HCT116 (cell line): Measurements from ENCODE around the gene RAB5A. TPM values are rescaled to one million over a fixed set of nuclear protein-coding genes. Genes with fewer than 3 reads are reported as not detected.

Experiments
- ATAC-seq: fragments of 200-7000 bp; cut with Tn5 transposase; 2 replicates; pipeline ENCODE4 v1.9.1; 2020; ENCODE audit warnings: mild to moderate bottlenecking, moderate library complexity
- BruUV-seq: library from RNA; stranded (reverse); fragments of 400-500 nt; replicated peaks from 2 replicates; lab custom pipeline; 2021; lab: Mats Ljungman, UMichigan
- CTCF ChIA-PET: fragments of 300-600 bp; sonication (Branson Sonifier 250); formaldehyde crosslinking; loops from one replicate; lab custom pipeline; 2021; ENCODE audit warnings: antibody characterized with exemption; lab: Charles Lee
- POLR2A ChIA-PET: fragments of 300-600, 350-600 bp; sonication (Branson Sonifier 250); formaldehyde crosslinking; loops from one replicate; lab custom pipeline; 2021; ENCODE audit warnings: antibody characterized with exemption; lab: Charles Lee
- RAD21 ChIA-PET, 2 experiments: fragments of 300-600 bp; sonication (Branson Sonifier 250); formaldehyde crosslinking; loops; one replicate each; lab custom pipeline; 2023; ENCODE audit warnings: low total read pairs in 2 of 2; ENCODE audit not compliant: uncharacterized antibody in 2 of 2, unreplicated experiment in 2 of 2, low non-redundant PET in 1 of 2; lab: Charles Lee
- DNase-seq: peaks from one replicate; pipeline ENCODE4 v3.0.0-alpha.2; 2010; ENCODE audit warnings: low read depth, low spot score
- H2AFZ ChIP-seq: fragments of 200-600 bp; shearing (Covaris generic), sonication (generic); 2 replicates; pipeline ENCODE4 v1.6.1; 2017; ENCODE audit warnings: low read depth, mixed run types, mixed read lengths, antibody characterized with exemption, low read length; ENCODE audit not compliant: poor library complexity, severe bottlenecking
- H3K27ac ChIP-seq: 2 replicates; pipeline ENCODE4 v1.5.1; 2012; ENCODE audit warnings: low read depth, low read length
- H3K27me3 ChIP-seq: fragments of 200-600 bp; sonication (generic); 2 replicates; pipeline ENCODE4 v1.6.1; 2016; ENCODE audit warnings: mixed run types, low read length, mixed read lengths; ENCODE audit not compliant: insufficient read depth
- H3K36me3 ChIP-seq, 2 experiments: fragments of 200-500 bp in 1 of 2; fragments of 200-600 bp in 1 of 2; sonication (Bioruptor generic) in 1 of 2; sonication (generic) in 1 of 2; 2 replicates each; pipeline versions ENCODE4 v1.5.1 to v1.6.1; 2014 to 2016; ENCODE audit warnings: low read length in 2 of 2, inconsistent platforms in 1 of 2, mixed read lengths in 1 of 2, mixed run types in 1 of 2; ENCODE audit not compliant: insufficient read depth in 2 of 2, control insufficient read depth in 1 of 2
- H3K4me1 ChIP-seq, 2 experiments: fragments of 200-600 bp in 1 of 2; sonication (generic) in 1 of 2; 2 replicates each; pipeline versions ENCODE4 v1.5.1 to v1.6.1; 2012 to 2017; ENCODE audit warnings: low read length in 2 of 2, inconsistent platforms in 1 of 2, mild to moderate bottlenecking in 1 of 2, mixed read lengths in 1 of 2, mixed run types in 1 of 2, moderate library complexity in 1 of 2; ENCODE audit not compliant: insufficient read depth in 2 of 2, control insufficient read depth in 1 of 2
- H3K4me2 ChIP-seq: fragments of 200-600 bp; sonication (generic); 2 replicates; pipeline ENCODE4 v1.6.1; 2017; ENCODE audit warnings: mixed run types, low read length, mixed read lengths
- H3K4me3 ChIP-seq, 2 experiments: fragments of 200-600 bp in 1 of 2; sonication (generic) in 1 of 2; replicated peaks in 1 of 2; 2 replicates each; pipeline ENCODE4 v1.5.1; 2011 to 2016; ENCODE audit warnings: low read length in 2 of 2, control low read depth in 1 of 2, low read depth in 1 of 2, mild to moderate bottlenecking in 1 of 2, mixed read lengths in 1 of 2, mixed run types in 1 of 2
- H3K79me2 ChIP-seq: fragments of 200-600 bp; sonication (generic); 2 replicates; pipeline ENCODE4 v1.6.1; 2017; ENCODE audit warnings: mild to moderate bottlenecking, mixed run types, low read length, moderate library complexity, mixed read lengths; ENCODE audit not compliant: insufficient read depth
- H3K9ac ChIP-seq: fragments of 200-600 bp; sonication (generic); 2 replicates; pipeline ENCODE4 v1.6.1; 2016; ENCODE audit warnings: low read length, mixed read lengths
- H3K9me2 ChIP-seq: fragments of 200-600 bp; sonication (generic), shearing (Covaris generic); 2 replicates; pipeline ENCODE4 v1.6.1; 2017; ENCODE audit warnings: mixed run types, mild to moderate bottlenecking, moderate library complexity; ENCODE audit not compliant: insufficient read depth
- H3K9me3 ChIP-seq, 2 experiments: fragments of 200-500 bp in 1 of 2; fragments of 200-600 bp in 1 of 2; sonication (Bioruptor generic) in 1 of 2; sonication (generic) in 1 of 2; 2 replicates each; pipeline ENCODE4 v1.6.1; 2014 to 2017; ENCODE audit warnings: low read length in 2 of 2, mixed read lengths in 2 of 2, inconsistent platforms in 1 of 2, low read depth in 1 of 2, mild to moderate bottlenecking in 1 of 2, mixed run types in 1 of 2, moderate library complexity in 1 of 2; ENCODE audit not compliant: control insufficient read depth in 1 of 2, insufficient read depth in 1 of 2
- H4K20me1 ChIP-seq: fragments of 200-600 bp; sonication (generic), shearing (Covaris generic); 2 replicates; pipeline ENCODE4 v1.6.1; 2017; ENCODE audit warnings: mixed run types, mild to moderate bottlenecking, moderate library complexity; ENCODE audit not compliant: insufficient read depth
- CBX3 ChIP-seq: IDR thresholded peaks from 2 replicates; pipeline ENCODE4 v1.6.1; 2012; ENCODE audit warnings: low read depth
- CEBPB ChIP-seq: IDR thresholded peaks from 2 replicates; pipeline ENCODE4 v1.6.1; 2012; ENCODE audit warnings: low read depth
- EGR1 ChIP-seq: IDR thresholded peaks from 2 replicates; pipeline ENCODE4 v1.6.1; 2012; ENCODE audit warnings: low read depth
- ELF1 ChIP-seq: IDR thresholded peaks from 2 replicates; pipeline ENCODE4 v1.6.1; 2012; ENCODE audit warnings: low read depth, borderline replicate concordance
- EZH2phosphoT487 ChIP-seq: fragments of 200-600 bp; IDR thresholded peaks from 2 replicates; pipeline ENCODE4 v1.6.1; 2018; ENCODE audit warnings: antibody characterized with exemption, borderline replicate concordance
- FOSL1 ChIP-seq: IDR thresholded peaks from 2 replicates; pipeline ENCODE4 v1.6.1; 2012; ENCODE audit warnings: low read depth
- JUND ChIP-seq: IDR thresholded peaks from 2 replicates; pipeline ENCODE4 v1.6.1; 2012
- POLR2A ChIP-seq: IDR thresholded peaks from 2 replicates; pipeline ENCODE4 v1.7.0; 2011; ENCODE audit warnings: borderline replicate concordance; ENCODE audit not compliant: insufficient read depth, insufficient read length; ENCODE audit errors: extremely low read depth
- POLR2AphosphoS5 ChIP-seq: IDR thresholded peaks from 2 replicates; pipeline ENCODE4 v1.6.1; 2011; ENCODE audit warnings: mild to moderate bottlenecking, low read depth, low read length, moderate library complexity
- RAD21 ChIP-seq: IDR thresholded peaks from 2 replicates; pipeline ENCODE4 v1.6.1; 2012; ENCODE audit warnings: low read depth, mild to moderate bottlenecking
- SIN3A ChIP-seq: IDR thresholded peaks from 2 replicates; pipeline ENCODE4 v1.6.1; 2012; ENCODE audit warnings: low read depth
- SP1 ChIP-seq: IDR thresholded peaks from 2 replicates; pipeline ENCODE4 v1.6.1; 2012; ENCODE audit warnings: low read depth
- SRF ChIP-seq: IDR thresholded peaks from 2 replicates; pipeline ENCODE4 v1.6.1; 2012; ENCODE audit warnings: low read depth
- TCF7L2 ChIP-seq: IDR thresholded peaks from 2 replicates; pipeline ENCODE4 v1.7.0; 2011; ENCODE audit warnings: borderline replicate concordance, inconsistent platforms; ENCODE audit not compliant: insufficient read depth, insufficient read length; ENCODE audit errors: extremely low read depth
- ZNF274 ChIP-seq: fragments of 200-500 bp; sonication (Bioruptor generic); IDR thresholded peaks from 2 replicates; pipeline ENCODE4 v1.6.1; 2014; ENCODE audit warnings: mild to moderate bottlenecking, low read depth, low read length, inconsistent platforms
- intact Hi-C: fragments of 100-400 bp; cut with micrococcal nuclease; formaldehyde crosslinking; loops from 2 replicates; pipeline ENCODE4 v1.10.0; 2022
- total RNA-seq: library from RNA; stranded (reverse); gene quantifications from one replicate; pipeline ENCODE4 v1.2.1, GENCODE V29; 2021; ENCODE audit not compliant: unreplicated experiment
- TF ChIP-seq, protein P1 (sequence below): IDR thresholded peaks from 2 replicates; pipeline ENCODE4 v1.6.1; 2012; ENCODE audit warnings: low read depth
- TF ChIP-seq, protein P2 (sequence below): IDR thresholded peaks from 2 replicates; pipeline ENCODE4 v1.6.1; 2012
- TF ChIP-seq, protein P3 (sequence below), 3 experiments: fragments of 200-600 bp in 1 of 3; sonication (generic) in 1 of 3; IDR thresholded peaks in 2 of 3; conservative IDR thresholded peaks in 1 of 3; 2 replicates each; pipeline ENCODE4 v1.5.1; 2012 to 2017; ENCODE audit warnings: low read depth in 2 of 3, low read length in 2 of 3, antibody characterized with exemption in 1 of 3, borderline replicate concordance in 1 of 3, control low read depth in 1 of 3, mild to moderate bottlenecking in 1 of 3, mixed read lengths in 1 of 3, mixed run types in 1 of 3, moderate library complexity in 1 of 3; ENCODE audit not compliant: insufficient read depth in 1 of 3
- TF ChIP-seq, protein P4 (sequence below): IDR thresholded peaks from 2 replicates; pipeline ENCODE4 v1.6.1; 2011; ENCODE audit warnings: mild to moderate bottlenecking, low read length, moderate library complexity; ENCODE audit not compliant: insufficient replicate concordance; ENCODE audit errors: extremely low read depth
- TF ChIP-seq, protein P5 (sequence below): IDR thresholded peaks from 2 replicates; pipeline ENCODE4 v1.6.1; 2012

The RAB5A gene
- total RNA-seq, 1 experiment from 2014 or later = 45.0 TPM

DNA sequence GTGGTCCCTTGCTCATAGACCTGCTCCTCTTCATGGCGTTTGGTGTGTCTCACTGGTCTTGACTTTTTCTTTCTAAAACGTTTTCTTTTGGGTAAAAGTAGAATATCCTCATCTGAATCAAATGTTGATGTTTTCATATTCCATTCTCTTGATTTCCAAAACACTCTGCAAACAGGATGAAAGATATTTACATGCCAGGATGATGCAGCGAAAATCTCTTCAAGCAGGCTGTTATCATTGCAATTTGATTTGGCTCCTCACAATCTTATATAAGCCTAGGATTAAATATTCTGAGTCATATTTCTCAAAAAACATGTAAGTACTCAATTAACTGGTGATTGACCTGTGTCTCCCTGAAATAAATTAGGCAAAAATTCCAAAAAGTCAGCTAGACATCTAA lies 55.0 kb downstream of the RAB5A start:
- no peaks in the 10 kb centered on the region for H3K4me1 ChIP-seq
- H3K9ac ChIP-seq = no peak overlapping the region
- H3K4me2 ChIP-seq = no peak overlapping the region
- no peaks in the 10 kb centered on the region for H3K9me3 ChIP-seq
- TF ChIP-seq, protein P1, sequence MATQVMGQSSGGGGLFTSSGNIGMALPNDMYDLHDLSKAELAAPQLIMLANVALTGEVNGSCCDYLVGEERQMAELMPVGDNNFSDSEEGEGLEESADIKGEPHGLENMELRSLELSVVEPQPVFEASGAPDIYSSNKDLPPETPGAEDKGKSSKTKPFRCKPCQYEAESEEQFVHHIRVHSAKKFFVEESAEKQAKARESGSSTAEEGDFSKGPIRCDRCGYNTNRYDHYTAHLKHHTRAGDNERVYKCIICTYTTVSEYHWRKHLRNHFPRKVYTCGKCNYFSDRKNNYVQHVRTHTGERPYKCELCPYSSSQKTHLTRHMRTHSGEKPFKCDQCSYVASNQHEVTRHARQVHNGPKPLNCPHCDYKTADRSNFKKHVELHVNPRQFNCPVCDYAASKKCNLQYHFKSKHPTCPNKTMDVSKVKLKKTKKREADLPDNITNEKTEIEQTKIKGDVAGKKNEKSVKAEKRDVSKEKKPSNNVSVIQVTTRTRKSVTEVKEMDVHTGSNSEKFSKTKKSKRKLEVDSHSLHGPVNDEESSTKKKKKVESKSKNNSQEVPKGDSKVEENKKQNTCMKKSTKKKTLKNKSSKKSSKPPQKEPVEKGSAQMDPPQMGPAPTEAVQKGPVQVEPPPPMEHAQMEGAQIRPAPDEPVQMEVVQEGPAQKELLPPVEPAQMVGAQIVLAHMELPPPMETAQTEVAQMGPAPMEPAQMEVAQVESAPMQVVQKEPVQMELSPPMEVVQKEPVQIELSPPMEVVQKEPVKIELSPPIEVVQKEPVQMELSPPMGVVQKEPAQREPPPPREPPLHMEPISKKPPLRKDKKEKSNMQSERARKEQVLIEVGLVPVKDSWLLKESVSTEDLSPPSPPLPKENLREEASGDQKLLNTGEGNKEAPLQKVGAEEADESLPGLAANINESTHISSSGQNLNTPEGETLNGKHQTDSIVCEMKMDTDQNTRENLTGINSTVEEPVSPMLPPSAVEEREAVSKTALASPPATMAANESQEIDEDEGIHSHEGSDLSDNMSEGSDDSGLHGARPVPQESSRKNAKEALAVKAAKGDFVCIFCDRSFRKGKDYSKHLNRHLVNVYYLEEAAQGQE = no peak
- TF ChIP-seq FOSL1 = no peak
- no peak for TF ChIP-seq RAD21
- no peak for TF ChIP-seq POLR2AphosphoS5
- no peak for TF ChIP-seq ELF1
- TF ChIP-seq CEBPB = no peak
- TF ChIP-seq JUND = no peak
- no peak for TF ChIP-seq POLR2A
- TF ChIP-seq EGR1 = no peak
- no peak for TF ChIP-seq ZNF274
- TF ChIP-seq, protein P2, sequence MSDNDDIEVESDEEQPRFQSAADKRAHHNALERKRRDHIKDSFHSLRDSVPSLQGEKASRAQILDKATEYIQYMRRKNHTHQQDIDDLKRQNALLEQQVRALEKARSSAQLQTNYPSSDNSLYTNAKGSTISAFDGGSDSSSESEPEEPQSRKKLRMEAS = no peak
- no peak for TF ChIP-seq SRF
- TF ChIP-seq SP1 = no peak
- no peak for TF ChIP-seq TCF7L2
- TF ChIP-seq, protein P3, sequence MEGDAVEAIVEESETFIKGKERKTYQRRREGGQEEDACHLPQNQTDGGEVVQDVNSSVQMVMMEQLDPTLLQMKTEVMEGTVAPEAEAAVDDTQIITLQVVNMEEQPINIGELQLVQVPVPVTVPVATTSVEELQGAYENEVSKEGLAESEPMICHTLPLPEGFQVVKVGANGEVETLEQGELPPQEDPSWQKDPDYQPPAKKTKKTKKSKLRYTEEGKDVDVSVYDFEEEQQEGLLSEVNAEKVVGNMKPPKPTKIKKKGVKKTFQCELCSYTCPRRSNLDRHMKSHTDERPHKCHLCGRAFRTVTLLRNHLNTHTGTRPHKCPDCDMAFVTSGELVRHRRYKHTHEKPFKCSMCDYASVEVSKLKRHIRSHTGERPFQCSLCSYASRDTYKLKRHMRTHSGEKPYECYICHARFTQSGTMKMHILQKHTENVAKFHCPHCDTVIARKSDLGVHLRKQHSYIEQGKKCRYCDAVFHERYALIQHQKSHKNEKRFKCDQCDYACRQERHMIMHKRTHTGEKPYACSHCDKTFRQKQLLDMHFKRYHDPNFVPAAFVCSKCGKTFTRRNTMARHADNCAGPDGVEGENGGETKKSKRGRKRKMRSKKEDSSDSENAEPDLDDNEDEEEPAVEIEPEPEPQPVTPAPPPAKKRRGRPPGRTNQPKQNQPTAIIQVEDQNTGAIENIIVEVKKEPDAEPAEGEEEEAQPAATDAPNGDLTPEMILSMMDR (IDR thresholded peaks at IDR 0.05 in 2 of 3, conservative IDR thresholded peaks at IDR 0.05 in 1 of 3; ENCODE audit: borderline replicate concordance in 1 of 3, insufficient read depth in 1 of 3, low read depth in 2 of 3, low read length in 2 of 3) = no peak
- no peak for TF ChIP-seq CBX3
- TF ChIP-seq, protein P4, sequence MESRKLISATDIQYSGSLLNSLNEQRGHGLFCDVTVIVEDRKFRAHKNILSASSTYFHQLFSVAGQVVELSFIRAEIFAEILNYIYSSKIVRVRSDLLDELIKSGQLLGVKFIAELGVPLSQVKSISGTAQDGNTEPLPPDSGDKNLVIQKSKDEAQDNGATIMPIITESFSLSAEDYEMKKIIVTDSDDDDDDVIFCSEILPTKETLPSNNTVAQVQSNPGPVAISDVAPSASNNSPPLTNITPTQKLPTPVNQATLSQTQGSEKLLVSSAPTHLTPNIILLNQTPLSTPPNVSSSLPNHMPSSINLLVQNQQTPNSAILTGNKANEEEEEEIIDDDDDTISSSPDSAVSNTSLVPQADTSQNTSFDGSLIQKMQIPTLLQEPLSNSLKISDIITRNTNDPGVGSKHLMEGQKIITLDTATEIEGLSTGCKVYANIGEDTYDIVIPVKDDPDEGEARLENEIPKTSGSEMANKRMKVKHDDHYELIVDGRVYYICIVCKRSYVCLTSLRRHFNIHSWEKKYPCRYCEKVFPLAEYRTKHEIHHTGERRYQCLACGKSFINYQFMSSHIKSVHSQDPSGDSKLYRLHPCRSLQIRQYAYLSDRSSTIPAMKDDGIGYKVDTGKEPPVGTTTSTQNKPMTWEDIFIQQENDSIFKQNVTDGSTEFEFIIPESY = no peak
- no peak for TF ChIP-seq SIN3A
- no peak for TF ChIP-seq EZH2phosphoT487
- TF ChIP-seq, protein P5, sequence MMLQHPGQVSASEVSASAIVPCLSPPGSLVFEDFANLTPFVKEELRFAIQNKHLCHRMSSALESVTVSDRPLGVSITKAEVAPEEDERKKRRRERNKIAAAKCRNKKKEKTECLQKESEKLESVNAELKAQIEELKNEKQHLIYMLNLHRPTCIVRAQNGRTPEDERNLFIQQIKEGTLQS = no peak
- H3K79me2 ChIP-seq = no peaks in the 10 kb centered on the region
- CTCF ChIA-PET = no interaction called here
- no peak overlapping the region for H3K4me3 ChIP-seq
- no peak overlapping the region for H3K27ac ChIP-seq
- POLR2A ChIA-PET = no interaction called here
- no TSS peak for BruUV-seq
- intact Hi-C loops = no loop called here
- no peak overlapping the region for H2AFZ ChIP-seq
- no peaks in the 10 kb centered on the region for H4K20me1 ChIP-seq
- DNase-seq (no peak), ATAC-seq (no peak)
- no peaks in the 10 kb centered on the region; a peak in 1 of 4 replicates for H3K36me3 ChIP-seq
- RAD21 ChIA-PET = no interaction called here
- H3K27me3 ChIP-seq = no peaks in the 10 kb centered on the region
- no peaks in the 10 kb centered on the region for H3K9me2 ChIP-seq
